H9 (cell line): Measurements from ENCODE around the gene AGBL4. TPM values are rescaled to one million over a fixed set of nuclear protein-coding genes. Genes with fewer than 3 reads are reported as not detected.

Source experiments
- DNase-seq: peaks from one replicate; pipeline ENCODE4 v3.0.0-alpha.2; 2017
- H2AFZ ChIP-seq: one replicate; pipeline ENCODE4 v1.6.1; 2013; ENCODE audit warnings: mild to moderate bottlenecking, low read length, control low read depth, moderate library complexity
- H2AK5ac ChIP-seq: 2 replicates; pipeline ENCODE4 v1.6.1; 2013; ENCODE audit warnings: low read length, control low read depth, mixed read lengths; ENCODE audit not compliant: insufficient read length
- H2BK120ac ChIP-seq: one replicate; pipeline ENCODE4 v1.6.1; 2013; ENCODE audit warnings: low read depth, mild to moderate bottlenecking, low read length, control low read depth, inconsistent platforms; ENCODE audit not compliant: poor library complexity, severe bottlenecking
- H2BK12ac ChIP-seq: 2 replicates; pipeline ENCODE4 v1.6.1; 2013; ENCODE audit warnings: low read length, control low read depth, mixed read lengths, low read depth; ENCODE audit not compliant: insufficient read length
- H2BK15ac ChIP-seq: 2 replicates; pipeline ENCODE4 v1.6.1; 2013; ENCODE audit warnings: low read depth, low read length, control low read depth
- H2BK20ac ChIP-seq: one replicate; pipeline ENCODE4 v1.6.1; 2013; ENCODE audit warnings: low read depth, mild to moderate bottlenecking, low read length, control low read depth, inconsistent platforms; ENCODE audit not compliant: poor library complexity, severe bottlenecking
- H2BK5ac ChIP-seq: 2 replicates; pipeline ENCODE4 v1.6.1; 2013; ENCODE audit warnings: low read length, control low read depth, mixed read lengths; ENCODE audit not compliant: insufficient read length
- H3K14ac ChIP-seq: 2 replicates; pipeline ENCODE4 v1.6.1; 2013; ENCODE audit warnings: low read length, control low read depth; ENCODE audit not compliant: insufficient read depth
- H3K18ac ChIP-seq: 2 replicates; pipeline ENCODE4 v1.6.1; 2013; ENCODE audit warnings: low read depth, mild to moderate bottlenecking, mixed read lengths, low read length, control low read depth; ENCODE audit not compliant: insufficient read length
- H3K23ac ChIP-seq: 2 replicates; pipeline ENCODE4 v1.6.1; 2013; ENCODE audit warnings: low read length, control low read depth, mixed read lengths, low read depth; ENCODE audit not compliant: insufficient read length
- H3K23me2 ChIP-seq: 2 replicates; pipeline ENCODE4 v1.6.1; 2013; ENCODE audit warnings: low read depth, mild to moderate bottlenecking, mixed read lengths, low read length, control low read depth; ENCODE audit not compliant: insufficient read length, poor library complexity, severe bottlenecking
- H3K27ac ChIP-seq: 2 replicates; pipeline ENCODE4 v1.5.1; 2013; ENCODE audit warnings: low read length, control low read depth, mixed read lengths, low read depth; ENCODE audit not compliant: insufficient read length
- H3K27me3 ChIP-seq: 2 replicates; pipeline ENCODE4 v1.6.1; 2013; ENCODE audit warnings: low read length, control low read depth, inconsistent platforms; ENCODE audit not compliant: insufficient read depth
- H3K4ac ChIP-seq: 2 replicates; pipeline ENCODE4 v1.6.1; 2013; ENCODE audit warnings: low read depth, mild to moderate bottlenecking, control low read depth, inconsistent platforms, low read length, moderate library complexity
- H3K4me1 ChIP-seq: 2 replicates; pipeline ENCODE4 v1.6.1; 2013; ENCODE audit warnings: low read length, control low read depth, inconsistent platforms; ENCODE audit not compliant: insufficient read depth
- H3K4me2 ChIP-seq: 2 replicates; pipeline ENCODE4 v1.6.1; 2013; ENCODE audit warnings: low read length, control low read depth, mixed read lengths; ENCODE audit not compliant: insufficient read length, insufficient read depth
- H3K56ac ChIP-seq: 2 replicates; pipeline ENCODE4 v1.6.1; 2013; ENCODE audit warnings: low read depth, mild to moderate bottlenecking, mixed read lengths, low read length, control low read depth; ENCODE audit not compliant: insufficient read length
- H3K79me1 ChIP-seq: 2 replicates; pipeline ENCODE4 v1.6.1; 2013; ENCODE audit warnings: low read depth, mild to moderate bottlenecking, moderate library complexity, low read length, control low read depth, inconsistent platforms; ENCODE audit not compliant: insufficient read depth, poor library complexity, severe bottlenecking
- H3K79me2 ChIP-seq: 2 replicates; pipeline ENCODE4 v1.6.1; 2013; ENCODE audit warnings: low read length, control low read depth, inconsistent platforms; ENCODE audit not compliant: insufficient read depth
- H3K9ac ChIP-seq: 2 replicates; pipeline ENCODE4 v1.6.1; 2013; ENCODE audit warnings: low read length, control low read depth, mixed read lengths; ENCODE audit not compliant: insufficient read length; ENCODE audit errors: extremely low read depth
- H3K9me3 ChIP-seq: one replicate; pipeline ENCODE4 v1.6.1; 2013; ENCODE audit warnings: low read depth, low read length, inconsistent platforms; ENCODE audit not compliant: control insufficient read depth
- H3T11ph ChIP-seq: one replicate; pipeline ENCODE4 v1.6.1; 2013; ENCODE audit warnings: mild to moderate bottlenecking, low read length, control low read depth, inconsistent platforms
- H4K20me1 ChIP-seq: one replicate; pipeline ENCODE4 v1.6.1; 2013; ENCODE audit not compliant: control insufficient read depth, insufficient read length, insufficient read depth
- H4K5ac ChIP-seq: 2 replicates; pipeline ENCODE4 v1.6.1; 2013; ENCODE audit warnings: low read depth, mild to moderate bottlenecking, mixed read lengths, low read length, control low read depth; ENCODE audit not compliant: insufficient read length
- H4K8ac ChIP-seq: replicated peaks from 2 replicates; pipeline ENCODE4 v1.6.1; 2013; ENCODE audit warnings: low read length, control low read depth, mixed read lengths, low read depth; ENCODE audit not compliant: insufficient read length
- H4K91ac ChIP-seq: 2 replicates; pipeline ENCODE4 v1.6.1; 2013; ENCODE audit warnings: low read depth, mild to moderate bottlenecking, moderate library complexity, mixed read lengths, low read length, control low read depth; ENCODE audit not compliant: insufficient read length
- H3K27ac Mint-ChIP-seq, 3 experiments: 2 replicates in 2 of 3; 3 replicates in 1 of 3; pipeline ENCODE4 v1.8.0; 2020 to 2021; ENCODE audit warnings: mixed read lengths in 3 of 3, mild to moderate bottlenecking in 1 of 3, moderate library complexity in 1 of 3
- H3K27me3 Mint-ChIP-seq: 2 replicates; pipeline ENCODE4 v1.8.0; 2021; ENCODE audit warnings: low read depth, mild to moderate bottlenecking, moderate library complexity, mixed read lengths
- H3K36me3 Mint-ChIP-seq, 3 experiments: 2 replicates in 2 of 3; 3 replicates in 1 of 3; pipeline ENCODE4 v1.8.0; 2020 to 2021; ENCODE audit warnings: low read depth in 3 of 3, mixed read lengths in 3 of 3; ENCODE audit not compliant: insufficient read depth in 1 of 3
- H3K4me1 Mint-ChIP-seq, 2 experiments: 2 replicates each; pipeline ENCODE4 v1.8.0; 2020; ENCODE audit warnings: mixed read lengths in 2 of 2
- H3K4me3 Mint-ChIP-seq, 2 experiments: 2 replicates in 1 of 2; 3 replicates in 1 of 2; pipeline ENCODE4 v1.8.0; 2020 to 2021; ENCODE audit warnings: mild to moderate bottlenecking in 2 of 2, mixed read lengths in 2 of 2, moderate library complexity in 1 of 2
- H3K9me3 Mint-ChIP-seq, 2 experiments: 2 replicates in 1 of 2; 3 replicates in 1 of 2; pipeline ENCODE4 v1.8.0; 2020; ENCODE audit warnings: mild to moderate bottlenecking in 2 of 2, mixed read lengths in 2 of 2, moderate library complexity in 1 of 2
- CTCF ChIP-seq: fragments of 200-600 bp; sonication (generic); conservative IDR thresholded peaks from 3 replicates; pipeline ENCODE4 v1.8.0; 2021; ENCODE audit warnings: antibody characterized with exemption, mild to moderate bottlenecking
- WGBS: extraction: QIAGEN DNeasy Blood & Tissue Kit; methylation state at CpG from one replicate; pipeline ENCODE4 v1.1.7; 2013; ENCODE audit warnings: missing lambda C conversion rate, low lambda C conversion rate, mixed read lengths; ENCODE audit not compliant: insufficient read length; ENCODE audit errors: extremely low coverage; 5-methylcytosine and 5-hydroxymethylcytosine counted together
- total RNA-seq: library from RNA; stranded (reverse); gene quantifications from 2 replicates; pipeline ENCODE4 v1.2.1, GENCODE V29; 2021

AGBL4 gene
- total RNA-seq, 1 experiment from 2014 or later, result not detected

GRCh38 chr1:49523764-49524163 is 500.0 kb downstream of the AGBL4 start:
- Histone ChIP-seq H4K8ac (no peak overlapping the region), H2BK5ac (no peak overlapping the region), H2BK12ac (no peak overlapping the region), H4K91ac (no peak overlapping the region), H3K9me3 (peaks cover 78% of the 10 kb centered on the region), H3K4me2 (no peak overlapping the region), H2BK120ac (no peak overlapping the region), H4K5ac (no peak overlapping the region), H2BK15ac (no peak overlapping the region), H3K9ac (no peak overlapping the region), H2BK20ac (no peak overlapping the region), H3K27me3 (no peaks in the 10 kb centered on the region), H3K23me2 (no peaks in the 10 kb centered on the region), H3K23ac (no peak overlapping the region), H4K20me1 (no peaks in the 10 kb centered on the region), H3K4me1 (no peaks in the 10 kb centered on the region), H3K79me2 (no peaks in the 10 kb centered on the region), H2AK5ac (no peak overlapping the region), H3T11ph (no peak overlapping the region), H3K14ac (no peak overlapping the region), H3K56ac (no peak overlapping the region), H2AFZ (no peak overlapping the region), H3K79me1 (no peaks in the 10 kb centered on the region), H3K18ac (no peak overlapping the region), H3K27ac (no peak overlapping the region), H3K4ac (no peak overlapping the region)
- H3K9me3 Mint-ChIP-seq, result peaks cover 91 to 97% of the 10 kb centered on the region in 2 experiments
- no CpG with 5 or more reads among the region's 1 CpG for WGBS
- H3K36me3 Mint-ChIP-seq, result peaks cover 0 to 23% (median 10%) of the 10 kb centered on the region in 3 experiments; a peak in 4 of 7 replicates
- H3K27me3 Mint-ChIP-seq, result no peaks in the 10 kb centered on the region
- H3K4me3 Mint-ChIP-seq, result no peak overlapping the region
- TF ChIP-seq CTCF, result no peak
- no peak overlapping the region for H3K27ac Mint-ChIP-seq
- no peaks in the 10 kb centered on the region for H3K4me1 Mint-ChIP-seq
- no peak for DNase-seq
